Occipital lobe (tissue), 2 donors: ENCODE measurements around the gene ALOX12. TPM values are rescaled to one million over a fixed set of nuclear protein-coding genes. Genes with fewer than 3 reads are reported as not detected.
A peak's percentile ranks its signal among the peaks of the same experiment; 100 is the strongest.

Source experiments
- DNase-seq: peaks from one replicate; lab custom pipeline; 2025; lab: John Stamatoyannopoulos, UW
- total RNA-seq: library from RNA; depleted of rRNA; stranded (reverse); fragments of >200 nt; gene quantifications from one replicate; pipeline ENCODE4 v1.2.3, GENCODE V29; 2014

The ALOX12 gene
- total RNA-seq, 1 donor from 2014 or later: not detected

GRCh38 chr17:7021993-7022778 lies 26.3 kb downstream of the ALOX12 start:
- DNase-seq: no peak

- no peak for DNase-seq
These were observed 27.1 kb downstream of the ALOX12 start, which contains the start of gene BCL6B for GRCh38 chr17:7022781-7023571. BCL6B (plus strand) TSS chr17:7023050; CDS start chr17:7023672, 622 bp downstream.

- peak; percentile 63 for DNase-seq
These were observed 27.9 kb downstream of the ALOX12 start for GRCh38 chr17:7023576-7024401.

GRCh38 chr17:7024402-7024785 lies 28.5 kb downstream of the ALOX12 start:
- DNase-seq: no peak

- DNase-seq: no peak
These were observed 29.4 kb downstream of the ALOX12 start for GRCh38 chr17:7025245-7025644.

GRCh38 chr17:7026471-7027115 lies 30.7 kb downstream of the ALOX12 start:
- no peak for DNase-seq

GRCh38 chr17:7027335-7027734 lies 31.5 kb downstream of the ALOX12 start:
- no peak for DNase-seq

- DNase-seq: no peak
These were observed 33.2 kb downstream of the ALOX12 start for GRCh38 chr17:7029096-7029495.

GRCh38 chr17:7029659-7030058 lies 33.8 kb downstream of the ALOX12 start:
- DNase-seq: no peak

- no peak for DNase-seq
These were observed 39.2 kb downstream of the ALOX12 start for GRCh38 chr17:7034955-7035590.

GRCh38 chr17:7035591-7036368 lies 39.9 kb downstream of the ALOX12 start, which contains the start of gene SLC16A13:
SLC16A13 (plus strand) TSS chr17:7036015; CDS start chr17:7036383, 368 bp downstream.
- DNase-seq: peak; percentile 93

- DNase-seq: no peak
These were observed 42.4 kb downstream of the ALOX12 start for GRCh38 chr17:7038025-7038862.

- no peak for DNase-seq
These were observed 44.0 kb downstream of the ALOX12 start for GRCh38 chr17:7039832-7040231.

- DNase-seq: no peak
These were observed 46.0 kb downstream of the ALOX12 start for GRCh38 chr17:7041607-7042500.

GRCh38 chr17:7042501-7043181 lies 46.8 kb downstream of the ALOX12 start:
- no peak for DNase-seq

GRCh38 chr17:7043182-7043496 lies 47.3 kb downstream of the ALOX12 start:
- no peak for DNase-seq

GRCh38 chr17:7043497-7044198 lies 47.8 kb downstream of the ALOX12 start, which contains the start of gene SLC16A11:
SLC16A11 (minus strand) TSS chr17:7044092; CDS start chr17:7043513, 579 bp downstream.
- DNase-seq: no peak
